Common myeloid progenitor, CD34-positive (primary cell): Measurements from ENCODE around the gene GPRC5D.
A peak's percentile ranks its signal among the peaks of the same experiment; 100 is the strongest.

ENCODE experiments used
- CTCF ChIA-PET: fragments of 350-600 bp; sonication (Branson Sonifier 250); formaldehyde crosslinking; loops from one replicate; lab custom pipeline; 2021; ENCODE audit warnings: antibody characterized with exemption; lab: Charles Lee
- POLR2A ChIA-PET: fragments of 350-600 bp; sonication (Branson Sonifier 250); formaldehyde crosslinking; loops from one replicate; lab custom pipeline; 2021; ENCODE audit warnings: antibody characterized with exemption; lab: Charles Lee
- DNase-seq, 3 donors: peaks; one replicate each; pipeline versions ENCODE4 v3.0.0 to v3.0.0-alpha.2; 2013
- H3K27ac ChIP-seq, 2 experiments: 1 replicate in 1 of 2; 2 replicates in 1 of 2; pipeline ENCODE4 v1.7.0; 2013; ENCODE audit warnings: inconsistent platforms in 2 of 2, low read length in 2 of 2, mild to moderate bottlenecking in 2 of 2, low read depth in 1 of 2, moderate library complexity in 1 of 2; ENCODE audit not compliant: severe bottlenecking in 2 of 2, insufficient read depth in 1 of 2, poor library complexity in 1 of 2
- H3K27me3 ChIP-seq, 5 experiments: replicated peaks in 2 of 5; 1 replicate in 3 of 5; 2 replicates in 2 of 5; pipeline versions ENCODE4 v1.6.1 to v1.7.0; 2013; ENCODE audit warnings: low read length in 4 of 5, mild to moderate bottlenecking in 2 of 5, moderate library complexity in 2 of 5, inconsistent platforms in 1 of 5; ENCODE audit not compliant: insufficient read depth in 5 of 5, control insufficient read depth in 4 of 5
- H3K36me3 ChIP-seq, 4 experiments: 1 replicate in 2 of 4; 2 replicates in 2 of 4; pipeline versions ENCODE4 v1.6.1 to v1.7.0; 2013; ENCODE audit warnings: low read length in 3 of 4, control low read depth in 1 of 4, mild to moderate bottlenecking in 1 of 4; ENCODE audit not compliant: control insufficient read depth in 4 of 4, insufficient read depth in 4 of 4
- H3K4me1 ChIP-seq, 4 experiments: 1 replicate in 3 of 4; 2 replicates in 1 of 4; pipeline versions ENCODE4 v1.6.1 to v1.7.1; 2013; ENCODE audit warnings: low read length in 3 of 4, mild to moderate bottlenecking in 3 of 4, control low read depth in 1 of 4, inconsistent platforms in 1 of 4, moderate library complexity in 1 of 4; ENCODE audit not compliant: control insufficient read depth in 4 of 4, insufficient read depth in 4 of 4; ENCODE audit errors: control extremely low read depth in 1 of 4
- H3K4me3 ChIP-seq, 7 experiments: 1 replicate in 4 of 7; 2 replicates in 3 of 7; pipeline versions ENCODE4 v1.5.1 to v1.7.0; 2013; ENCODE audit warnings: mild to moderate bottlenecking in 7 of 7, low read length in 6 of 7, moderate library complexity in 6 of 7, inconsistent platforms in 2 of 7, low read depth in 2 of 7, control low read depth in 1 of 7; ENCODE audit not compliant: insufficient read depth in 4 of 7, control insufficient read depth in 1 of 7; ENCODE audit errors: extremely low read depth in 1 of 7
- H3K9me3 ChIP-seq, 5 experiments: 1 replicate in 4 of 5; 2 replicates in 1 of 5; pipeline versions ENCODE4 v1.6.1 to v1.7.1; 2013; ENCODE audit warnings: low read length in 4 of 5, mild to moderate bottlenecking in 2 of 5, inconsistent platforms in 1 of 5, low read depth in 1 of 5, moderate library complexity in 1 of 5; ENCODE audit not compliant: control insufficient read depth in 4 of 5, insufficient read depth in 2 of 5; ENCODE audit errors: control extremely low read depth in 1 of 5
- WGBS: methylation state at CpG from one replicate; pipeline ENCODE4 v1.1.5; 2013; ENCODE audit not compliant: insufficient coverage; 5-methylcytosine and 5-hydroxymethylcytosine counted together

GPRC5D gene

GRCh38 chr12:12922978-12923377 is 29.0 kb downstream of the GPRC5D start:
- POLR2A ChIA-PET, result no interaction called here
- Histone ChIP-seq H3K9me3 (no peaks in the 10 kb centered on the region), H3K4me3 (no peak overlapping the region), H3K27me3 (no peaks in the 10 kb centered on the region), H3K4me1 (no peaks in the 10 kb centered on the region), H3K36me3 (no peaks in the 10 kb centered on the region), H3K27ac (no peak overlapping the region)
- WGBS, result 100% methylated on average over 2 of the region's 7 CpGs
- no peak for DNase-seq
- CTCF ChIA-PET, result no interaction called here

GRCh38 chr12:12922191-12922616 is 29.8 kb downstream of the GPRC5D start:
- peak in 2 of 3 donors; percentile 24 to 33 for DNase-seq
- CTCF ChIA-PET, result interaction anchor here (0.7 to 10.1 kb wide), 2 partner anchors 87 to 290 kb away, joined by 3 to 174 read pairs; no protein-coding TSS in a partner anchor
- WGBS, result 82% methylated on average over 5 of the region's 6 CpGs

GRCh38 chr12:12919666-12920435 is 32.1 kb downstream of the GPRC5D start:
- Histone ChIP-seq H3K9me3 (no peaks in the 10 kb centered on the region), H3K36me3 (no peaks in the 10 kb centered on the region), H3K27ac (no peak overlapping the region), H3K4me3 (no peak overlapping the region), H3K27me3 (no peaks in the 10 kb centered on the region), H3K4me1 (peaks cover 0 to 11% (median 7%) of the 10 kb centered on the region in 4 experiments)
- POLR2A ChIA-PET, result no interaction called here
- WGBS, result 100% methylated on average over 2 of the region's 5 CpGs
- CTCF ChIA-PET, result interaction anchor here (0.8 to 10.1 kb wide), 2 partner anchors 63 to 293 kb away, joined by 3 to 174 read pairs; no protein-coding TSS in a partner anchor
- DNase-seq, result no peak

More at GRCh38 chr12:12922191-12922616, 29.8 kb downstream of the GPRC5D start:
- Histone ChIP-seq H3K27me3 (no peaks in the 10 kb centered on the region), H3K4me1 (peaks cover 0 to under 1% (median 0%) of the 10 kb centered on the region in 4 experiments), H3K9me3 (no peaks in the 10 kb centered on the region), H3K4me3 (no peak overlapping the region), H3K36me3 (no peaks in the 10 kb centered on the region), H3K27ac (no peak overlapping the region)
- POLR2A ChIA-PET, result no interaction called here

DNA sequence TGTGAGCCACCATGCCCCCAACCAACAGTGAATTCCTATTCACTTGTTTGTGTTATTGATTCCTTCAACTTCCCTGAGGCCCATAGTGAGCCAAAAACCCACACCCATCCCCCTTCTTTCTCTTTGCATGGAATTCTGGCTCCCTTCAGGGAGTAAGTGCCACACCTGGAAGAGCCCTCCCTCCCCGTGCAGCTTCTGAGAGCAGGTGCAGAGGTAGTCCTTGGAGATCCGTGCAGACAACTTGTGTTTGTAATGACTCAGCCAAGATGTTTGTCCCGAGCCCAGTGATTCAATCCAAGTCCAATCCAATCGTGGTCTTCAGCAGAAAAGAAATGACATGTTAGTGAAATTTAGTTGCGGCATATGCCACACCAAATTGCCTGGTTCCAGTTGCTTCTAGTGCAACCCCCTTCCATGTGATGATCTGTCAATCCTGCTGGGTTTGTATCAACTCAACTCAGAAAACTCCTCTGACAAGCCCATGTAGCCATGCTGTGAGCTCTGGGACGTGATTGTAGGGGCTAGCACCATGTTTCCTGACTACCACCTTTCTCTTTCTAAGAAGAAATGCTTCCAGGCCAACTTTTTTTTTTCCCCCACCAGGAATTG is 33.1 kb downstream of the GPRC5D start:
- Histone ChIP-seq H3K36me3 (no peaks in the 10 kb centered on the region), H3K4me3 (no peak overlapping the region), H3K27ac (no peak overlapping the region), H3K27me3 (no peaks in the 10 kb centered on the region), H3K9me3 (no peaks in the 10 kb centered on the region), H3K4me1 (peaks cover 0 to 11% (median 7%) of the 10 kb centered on the region in 4 experiments)
- ChIA-PET POLR2A (no interaction called here), CTCF (interaction anchor here (0.9 to 10.1 kb wide), 3 partner anchors 59 to 294 kb away, joined by 3 to 174 read pairs (median 4); no protein-coding TSS in a partner anchor)
- 86% methylated on average over 6 of the region's 6 CpGs for WGBS
- DNase-seq, result no peak

DNA sequence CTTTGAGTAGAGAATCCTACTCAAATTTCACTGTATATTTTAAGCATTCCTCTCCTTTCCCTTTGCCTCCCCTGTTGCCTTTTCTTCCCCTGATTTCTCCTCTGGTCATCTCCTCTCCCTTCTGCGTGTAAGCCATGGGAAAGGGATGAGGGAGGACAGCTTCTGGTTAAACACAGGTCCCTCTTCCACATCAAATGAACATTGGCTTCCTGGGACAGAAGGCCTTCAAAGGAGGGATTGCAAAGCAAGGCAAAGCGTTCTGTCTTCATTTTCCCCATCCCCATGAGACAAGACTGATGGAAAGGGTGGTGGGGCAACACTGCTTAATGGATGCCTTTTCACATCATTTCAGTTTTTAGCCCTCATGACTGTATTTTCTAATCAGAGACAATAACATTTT is 34.5 kb downstream of the GPRC5D start:
- Histone ChIP-seq H3K27me3 (no peaks in the 10 kb centered on the region), H3K27ac (no peak overlapping the region), H3K4me3 (no peak overlapping the region), H3K9me3 (no peaks in the 10 kb centered on the region), H3K36me3 (no peaks in the 10 kb centered on the region), H3K4me1 (peaks cover 0 to 18% (median 14%) of the 10 kb centered on the region in 4 experiments)
- DNase-seq, result no peak
- ChIA-PET CTCF (interaction anchor here (0.8 to 10.1 kb wide), 7 partner anchors 11 to 318 kb away, joined by 3 to 174 read pairs (median 6); no protein-coding TSS in a partner anchor), POLR2A (no interaction called here)
- 100% methylated on average over 1 of the region's 2 CpGs for WGBS

DNA sequence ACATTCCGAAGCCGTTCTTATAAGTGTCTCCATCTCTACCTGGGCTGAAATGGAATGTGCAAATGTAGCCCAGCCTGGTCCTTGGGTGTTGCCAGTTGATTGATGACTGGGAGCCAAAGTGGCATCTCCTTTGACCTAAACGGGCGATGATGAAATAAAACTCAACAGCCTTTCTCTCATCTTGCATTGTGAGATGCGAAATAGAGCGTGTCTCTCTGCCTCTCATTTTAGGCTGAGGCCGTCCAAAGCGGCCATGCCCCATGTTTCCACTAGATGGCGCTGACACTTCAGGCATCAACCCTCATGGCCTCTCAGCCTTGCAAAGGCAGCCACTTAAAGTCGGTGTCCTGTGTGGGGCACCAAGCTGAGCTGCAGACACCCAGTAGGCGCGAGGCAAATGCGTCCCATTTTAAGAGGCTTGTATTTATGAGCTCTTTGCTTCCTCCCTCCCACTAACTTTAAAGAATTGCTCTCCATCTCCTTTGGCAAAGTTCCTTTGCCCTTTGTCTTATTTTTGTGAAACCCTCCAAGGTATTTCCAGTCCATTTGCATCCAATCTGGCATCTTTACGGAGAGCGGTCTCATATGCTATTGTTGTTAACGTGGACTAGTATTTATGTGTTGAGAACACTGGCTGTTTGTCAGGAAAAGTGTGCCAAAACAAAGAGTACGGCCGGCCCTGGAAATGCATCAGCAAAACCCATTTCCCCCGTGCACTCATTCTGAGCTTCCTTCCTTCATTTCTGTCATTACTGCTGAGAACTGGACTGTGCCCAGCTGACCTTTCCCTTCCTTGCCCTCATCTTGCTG is 35.6 kb downstream of the GPRC5D start:
- peak; percentile 79 to 89 (median 87) for DNase-seq
- H3K4me3 ChIP-seq, result peak overlapping the region in 5 of 7 experiments; percentile 19 to 55 (median 46)
- ChIA-PET POLR2A (no interaction called here), CTCF (interaction anchor here (0.7 to 10.1 kb wide), 33 partner anchors 9 to 355 kb away, joined by 3 to 174 read pairs (median 4); partner anchors contain the start of gene FAM234B)
- no peaks in the 10 kb centered on the region for H3K27me3 ChIP-seq
- H3K36me3 ChIP-seq, result no peaks in the 10 kb centered on the region
- H3K4me1 ChIP-seq, result peaks cover 0 to 26% (median 22%) of the 10 kb centered on the region in 4 experiments
- H3K27ac ChIP-seq, result no peak overlapping the region
- 13% methylated on average over 18 of the region's 19 CpGs for WGBS
- H3K9me3 ChIP-seq, result no peaks in the 10 kb centered on the region
